Epithelial cell of esophagus (primary cell): ENCODE measurements around the gene PDHB.
"Not testable (repeated sequence)": the region's sequence is repeated elsewhere in the genome, so short reads cannot be mapped to it uniquely, and the experiment has no call there.

Source experiments
- DNase-seq: peaks from one replicate; pipeline ENCODE4 v3.0.0; 2010; ENCODE audit warnings: low read depth
- H3K4me3 ChIP-seq: 2 replicates; pipeline ENCODE4 v1.5.1; 2011; ENCODE audit warnings: mild to moderate bottlenecking, low read length, control low read depth
- CTCF ChIP-seq: IDR thresholded peaks from 2 replicates; pipeline ENCODE4 v1.5.1; 2011; ENCODE audit warnings: low read depth, mild to moderate bottlenecking, low read length, control low read depth, inconsistent platforms; ENCODE audit not compliant: insufficient read depth; ENCODE audit errors: missing control alignments

Gene PDHB

GRCh38 chr3:58463942-58464271 is 30.3 kb upstream of the PDHB start:
- DNase-seq, result no peak
- no peak overlapping the region for H3K4me3 ChIP-seq
- TF ChIP-seq CTCF, result no peak

DNA sequence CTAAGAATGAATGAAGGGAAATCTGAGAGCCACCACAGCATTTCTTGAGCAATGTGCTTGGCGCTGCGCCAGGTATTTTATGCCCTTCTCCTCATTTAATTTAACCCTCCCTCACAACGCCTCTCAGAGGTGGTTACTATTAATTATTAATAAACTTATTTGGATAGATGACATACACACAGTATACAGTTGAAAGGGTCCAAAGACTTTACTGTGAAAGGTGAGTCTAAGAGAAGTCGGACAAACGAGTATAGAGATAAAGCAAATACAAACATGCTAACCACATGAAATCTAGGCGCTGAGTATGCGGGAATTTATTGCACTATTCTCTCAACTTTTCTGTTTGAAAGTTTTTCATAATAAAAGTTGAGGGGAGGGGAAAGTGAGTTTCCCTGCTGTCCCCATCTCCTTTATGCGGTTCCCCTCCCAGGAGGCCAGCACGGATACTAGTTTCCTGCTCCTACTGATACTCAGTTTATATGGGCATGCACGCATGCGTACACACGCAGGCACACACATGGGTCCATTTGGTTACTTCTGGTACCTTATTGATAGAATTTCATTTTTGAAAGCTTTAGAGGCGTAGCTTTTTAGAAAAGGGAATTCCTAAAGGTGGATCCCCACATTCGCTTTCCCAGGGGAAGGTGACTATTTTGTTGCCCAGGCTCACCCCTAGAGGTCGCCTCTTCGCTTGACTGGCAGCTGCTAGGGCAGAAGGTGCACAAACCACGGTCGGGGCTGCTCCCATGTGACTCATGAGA is 29.7 kb upstream of the PDHB start:
- peak; percentile 85 for TF ChIP-seq CTCF

GRCh38 chr3:58462829-58463180 is 29.2 kb upstream of the PDHB start:
- no peak overlapping the region for H3K4me3 ChIP-seq
- DNase-seq, result no peak
- no peak for TF ChIP-seq CTCF

More for the DNA sequence above, 29.7 kb upstream of the PDHB start:
- DNase-seq, result peak; percentile 92
- H3K4me3 ChIP-seq, result no peak overlapping the region

DNA sequence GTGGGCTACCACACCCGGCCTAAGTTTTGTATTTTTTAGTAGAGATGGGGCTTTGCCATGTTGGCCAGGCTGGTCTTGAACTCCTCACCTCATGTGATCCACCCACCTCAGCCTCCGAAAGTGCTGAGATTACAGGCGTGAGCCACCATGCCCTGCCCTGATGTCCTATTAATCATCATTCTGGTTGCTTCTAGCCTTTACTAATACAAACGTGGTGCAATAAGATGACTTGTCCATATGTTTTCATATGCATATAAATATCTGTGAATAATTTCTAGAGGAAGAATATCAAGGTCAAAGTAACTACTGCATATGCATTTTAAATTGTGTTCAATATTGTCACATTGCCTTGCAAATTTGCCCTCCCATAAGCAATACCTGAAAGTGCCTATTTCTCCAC is 25.5 kb upstream of the PDHB start:
- peak; percentile 76 for DNase-seq
- no peak overlapping the region for H3K4me3 ChIP-seq
- TF ChIP-seq CTCF, result no peak

DNA sequence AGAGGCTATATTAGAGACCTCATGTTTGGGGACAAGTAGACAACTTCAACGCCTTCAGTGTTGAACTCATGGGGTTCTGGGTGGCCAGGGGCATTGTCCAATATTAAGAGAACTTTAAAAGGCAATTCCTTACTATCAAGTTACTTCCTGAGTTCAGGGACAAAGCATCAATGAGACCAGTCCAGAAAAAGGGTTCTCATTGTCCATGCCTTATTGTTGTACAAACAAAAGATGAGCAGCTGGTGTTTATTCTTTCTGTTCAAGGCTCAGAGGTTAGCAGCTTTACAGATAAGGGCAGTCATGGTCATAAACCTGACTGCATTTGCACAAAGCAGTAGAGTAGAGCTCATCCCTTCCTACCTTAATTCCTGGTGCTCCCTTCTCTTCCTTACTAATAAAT is 18.5 kb upstream of the PDHB start:
- DNase-seq, result no peak
- TF ChIP-seq CTCF, result no peak
- no peak overlapping the region for H3K4me3 ChIP-seq

DNA sequence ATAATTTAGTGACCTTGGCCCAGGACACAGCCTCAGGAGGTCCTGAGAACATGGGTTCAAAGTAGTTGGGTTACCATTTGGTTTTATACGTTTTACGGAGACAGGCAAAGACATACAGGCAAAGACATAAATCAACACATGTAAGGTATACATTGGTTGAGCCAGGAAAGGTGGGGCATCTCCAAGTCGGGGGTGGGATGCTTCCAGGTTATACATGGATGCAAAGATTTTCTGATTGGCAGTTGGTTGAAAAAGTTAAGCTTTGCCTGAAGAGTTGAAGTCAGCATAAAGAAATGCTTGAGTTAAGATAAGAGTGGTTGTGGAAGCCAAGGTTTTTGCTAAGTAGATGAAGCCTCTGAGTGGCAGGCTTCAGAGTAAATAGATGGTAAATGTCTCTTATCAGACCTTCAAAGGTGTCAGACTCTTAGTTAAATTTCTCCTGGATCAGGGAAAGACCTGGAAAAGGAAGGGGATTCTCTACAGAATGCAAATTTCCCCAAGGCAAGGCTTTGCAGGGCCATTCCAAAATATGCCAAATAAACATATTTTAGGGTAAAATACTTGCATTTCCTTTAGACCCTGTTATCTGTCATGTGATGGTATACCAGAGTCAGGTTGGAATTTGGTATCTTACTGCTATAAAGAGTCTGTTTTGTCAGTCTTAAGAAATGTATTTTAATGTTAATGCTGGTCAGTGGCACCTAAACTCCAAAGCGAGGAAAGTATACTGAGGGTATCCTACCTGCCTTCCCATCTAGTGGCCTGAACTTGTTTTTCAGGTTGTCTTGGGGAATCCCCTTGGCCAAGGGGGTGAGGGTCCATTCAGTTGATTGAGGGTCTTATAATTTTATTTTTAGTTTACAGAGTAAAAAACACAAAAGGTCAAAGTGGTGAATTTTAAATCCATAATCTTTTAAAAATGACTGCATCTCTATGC is 8.2 kb upstream of the PDHB start:
- TF ChIP-seq CTCF, result no peak
- no peak overlapping the region for H3K4me3 ChIP-seq
- DNase-seq, result no peak

DNA sequence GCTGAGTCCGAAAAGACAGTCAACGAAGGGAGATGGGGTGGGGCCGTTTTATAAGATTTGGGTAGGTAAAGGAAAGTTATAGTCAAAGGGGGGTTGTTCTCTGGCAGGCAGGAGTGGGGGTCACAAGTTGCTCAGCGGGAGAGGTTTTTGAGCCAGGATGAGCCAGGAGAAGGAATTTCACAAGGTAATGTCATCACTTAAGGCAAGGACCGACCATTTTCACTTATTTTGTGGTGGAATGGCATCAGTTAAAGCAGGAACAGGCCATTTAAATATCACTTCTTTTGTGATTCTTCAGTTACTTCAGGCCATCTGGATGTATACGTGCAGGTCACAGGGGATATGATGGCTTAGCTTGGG is 7.3 kb upstream of the PDHB start:
- DNase-seq, H3K4me3 ChIP-seq: not testable (repeated sequence)

DNA sequence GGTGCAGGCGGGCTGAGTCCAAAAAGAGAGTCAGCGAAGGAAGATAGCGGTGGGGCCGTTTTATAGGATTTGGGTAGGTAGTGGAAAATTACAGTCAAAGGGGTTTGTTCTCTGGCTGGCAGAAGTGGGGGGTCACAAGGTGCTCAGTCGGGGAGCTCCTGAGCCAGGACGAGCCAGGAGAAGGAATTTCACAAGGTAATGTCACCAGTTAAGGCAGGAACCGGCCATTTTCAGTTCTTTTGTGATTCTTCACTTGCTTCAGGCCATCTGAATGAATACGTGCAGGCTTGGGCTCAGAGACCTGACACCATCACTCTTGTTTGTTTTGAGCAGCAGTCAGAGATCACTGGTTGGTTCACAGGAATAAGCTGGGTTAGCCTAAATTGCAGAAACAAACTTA is 3.6 kb upstream of the PDHB start:
- not testable (repeated sequence) for DNase-seq, H3K4me3 ChIP-seq
